Stimulated activated CD4-positive, alpha-beta T cell treated with anti-CD3 and anti-CD28 coated beads, Interleukin-4, amount 100 ng/mL, for 24 hours (primary cell): ENCODE results near the gene INSIG2.

Source experiments
- DNase-seq: peaks from one replicate; pipeline ENCODE4 v3.0.0-alpha.2; 2020

The INSIG2 gene

GRCh38 chr2:118088051-118089024, at the start of gene INSIG2:
TSS of gene INSIG2 (plus strand) at chr2:118088471. CDS start at chr2:118096557, 8,086 bp downstream.
- peak; percentile 91 for DNase-seq

GRCh38 chr2:118040891-118041290, 47.4 kb upstream of the INSIG2 start:
- no peak for DNase-seq

DNA sequence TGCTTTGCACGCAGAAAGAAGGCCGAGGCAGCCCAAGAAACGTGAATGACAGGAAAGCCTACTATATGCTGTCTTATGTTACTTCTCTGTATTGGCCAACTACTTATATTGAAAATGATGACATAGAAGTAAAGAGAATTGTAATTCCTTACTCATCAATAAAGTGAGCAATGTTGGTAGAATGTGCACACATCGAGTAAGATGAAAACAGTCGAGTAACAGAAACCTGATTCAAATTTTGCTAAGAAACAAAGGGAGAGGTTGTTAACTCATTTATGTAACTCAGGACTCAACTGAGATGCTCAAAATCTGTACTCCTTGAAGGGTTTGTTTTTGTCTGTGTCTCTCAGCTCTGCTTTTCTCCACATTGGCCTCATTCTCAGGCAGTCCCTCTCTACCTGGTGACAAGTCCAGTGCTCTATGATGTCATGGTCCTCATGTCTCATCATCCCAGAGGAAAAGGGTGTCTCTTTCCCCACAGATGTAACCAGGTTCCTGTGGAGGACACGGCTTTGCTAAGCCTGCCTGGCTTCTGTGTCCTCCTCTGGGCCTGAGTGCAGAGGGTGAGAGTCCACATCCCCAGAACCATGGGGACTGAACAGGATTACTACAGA, 44.1 kb upstream of the INSIG2 start:
- no peak for DNase-seq

- no peak for DNase-seq
Observed at GRCh38 chr2:118044854-118045253, 43.4 kb upstream of the INSIG2 start.

DNA sequence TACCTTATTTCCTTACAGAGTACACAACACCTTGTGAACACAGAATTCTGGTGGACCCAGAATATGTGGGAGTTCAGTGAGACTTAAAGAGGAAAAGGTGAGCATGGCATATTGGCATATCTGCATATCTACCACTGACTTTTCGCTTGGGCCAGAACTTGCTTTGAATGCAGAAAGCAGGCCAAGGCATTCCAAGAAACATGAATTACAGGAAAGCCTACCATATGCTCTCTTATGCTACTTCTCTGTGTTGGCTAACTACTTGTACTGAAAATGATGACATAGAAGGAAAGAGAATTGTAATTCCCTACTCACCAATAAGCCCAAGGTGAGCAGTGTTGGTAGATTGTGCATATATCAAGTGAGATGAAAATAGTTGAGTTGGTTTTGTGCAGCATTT, 43.0 kb upstream of the INSIG2 start:
- DNase-seq, result no peak

DNA sequence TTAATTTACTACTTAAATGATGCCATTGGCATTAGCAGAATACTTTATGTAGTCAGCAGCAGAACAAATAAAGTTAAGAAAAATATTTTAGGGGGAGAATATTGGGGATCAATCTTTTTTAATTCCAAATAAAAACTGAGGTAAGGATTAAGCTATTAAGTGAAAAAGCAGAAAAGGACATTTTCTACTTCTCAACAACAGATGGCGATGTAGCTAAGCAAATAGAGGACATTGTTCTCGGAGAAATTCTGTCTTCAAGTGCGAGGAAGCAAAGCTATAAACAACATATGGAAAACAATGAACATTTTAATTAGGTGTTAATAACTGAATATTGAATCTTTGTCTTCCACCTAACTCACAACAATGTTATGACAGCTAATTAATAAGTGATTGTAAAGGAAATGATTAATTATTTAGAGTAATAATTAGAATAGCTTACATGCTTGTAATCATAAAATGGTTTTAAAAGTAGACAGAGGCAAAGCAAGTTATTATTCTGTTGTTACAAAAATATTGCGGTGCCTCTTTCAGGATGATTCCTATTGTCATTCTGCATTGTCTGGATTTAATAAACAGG, 41.5 kb upstream of the INSIG2 start:
- DNase-seq, result no peak

- no peak for DNase-seq
Observed at GRCh38 chr2:118047380-118047826, 40.9 kb upstream of the INSIG2 start.

DNA sequence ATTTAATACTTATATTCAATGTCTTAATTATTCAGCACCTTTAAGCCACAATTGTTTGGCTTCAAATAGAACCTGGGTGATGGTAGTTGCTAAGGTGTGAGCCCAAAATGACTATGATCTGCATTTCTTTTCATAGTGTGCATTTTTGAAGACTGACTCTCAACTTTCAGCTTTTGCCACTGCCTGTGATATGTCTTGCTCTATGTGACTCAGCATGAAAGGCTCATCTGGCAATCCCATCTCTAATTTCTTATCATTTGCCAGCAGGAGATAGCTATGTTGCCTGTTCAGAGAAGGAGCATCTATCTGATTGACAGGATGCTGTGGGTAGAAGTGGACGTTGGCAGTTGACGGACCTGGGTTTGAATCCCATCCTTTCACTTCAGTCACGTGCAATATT, 39.9 kb upstream of the INSIG2 start:
- DNase-seq, result no peak

DNA sequence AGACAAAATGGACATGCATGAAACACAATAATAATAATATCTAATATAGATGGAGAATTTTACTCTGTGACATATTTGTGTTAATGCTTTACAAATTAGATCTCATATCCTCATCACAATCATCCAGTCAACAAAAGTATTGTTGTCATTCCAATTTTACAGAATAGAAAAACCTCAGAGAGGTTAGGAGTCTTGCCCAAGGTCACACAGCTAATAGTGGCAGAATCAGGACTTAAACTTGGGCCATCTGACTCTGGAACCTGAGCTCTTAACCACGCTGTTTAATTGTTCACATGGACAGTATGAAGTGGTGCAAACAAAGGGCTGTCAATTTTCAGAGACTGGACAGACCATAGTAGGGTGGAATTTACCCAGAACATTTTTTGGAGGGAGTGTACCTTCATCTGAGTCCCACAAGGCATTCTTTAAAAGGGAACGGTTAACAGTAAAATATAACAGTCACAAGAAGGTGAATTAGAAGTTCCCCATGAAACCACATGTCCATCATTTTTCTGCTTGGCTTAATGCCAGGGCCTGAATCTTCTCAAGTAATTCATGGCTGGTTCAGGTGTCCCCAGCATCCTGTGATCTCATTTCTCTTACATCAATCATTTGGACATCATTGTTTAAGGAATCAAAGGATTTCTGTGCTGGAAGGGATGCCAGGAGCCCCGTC, 39.0 kb upstream of the INSIG2 start:
- DNase-seq, result no peak

DNA sequence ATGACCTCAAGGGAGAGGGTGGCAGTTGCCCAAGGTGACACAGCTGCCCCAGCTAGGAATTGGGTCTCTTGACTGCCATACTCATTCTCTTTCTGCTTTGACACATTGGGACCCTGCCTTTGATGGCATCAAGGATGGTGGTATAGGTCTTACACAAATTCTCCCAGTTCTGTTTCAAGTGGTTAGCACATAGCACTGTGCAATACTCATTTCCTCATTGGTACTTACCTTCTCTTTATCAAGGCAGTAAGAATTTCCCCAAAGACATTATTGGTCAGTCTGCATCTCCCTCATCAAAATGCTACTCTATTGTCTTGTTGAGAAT, 38.5 kb upstream of the INSIG2 start:
- no peak for DNase-seq

DNA sequence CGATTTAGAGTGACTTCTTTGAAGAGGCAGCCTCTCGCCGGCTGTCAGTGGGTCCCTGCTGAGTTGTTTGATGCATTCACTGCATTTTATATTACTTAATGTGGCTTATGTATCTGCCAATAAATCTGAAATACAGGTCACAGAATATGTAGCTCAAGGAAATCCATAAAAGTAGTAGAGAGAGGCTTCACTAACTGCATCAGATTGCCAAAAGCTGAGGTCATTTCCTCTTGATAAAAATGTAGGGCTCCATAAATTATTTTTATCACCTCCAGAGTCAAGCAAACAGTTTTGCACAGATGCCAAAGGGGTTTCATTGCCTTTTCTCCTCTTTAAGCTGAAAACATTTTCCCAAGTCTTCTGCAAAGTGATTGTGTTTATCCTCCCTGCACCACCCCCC, 37.9 kb upstream of the INSIG2 start:
- no peak for DNase-seq

DNA sequence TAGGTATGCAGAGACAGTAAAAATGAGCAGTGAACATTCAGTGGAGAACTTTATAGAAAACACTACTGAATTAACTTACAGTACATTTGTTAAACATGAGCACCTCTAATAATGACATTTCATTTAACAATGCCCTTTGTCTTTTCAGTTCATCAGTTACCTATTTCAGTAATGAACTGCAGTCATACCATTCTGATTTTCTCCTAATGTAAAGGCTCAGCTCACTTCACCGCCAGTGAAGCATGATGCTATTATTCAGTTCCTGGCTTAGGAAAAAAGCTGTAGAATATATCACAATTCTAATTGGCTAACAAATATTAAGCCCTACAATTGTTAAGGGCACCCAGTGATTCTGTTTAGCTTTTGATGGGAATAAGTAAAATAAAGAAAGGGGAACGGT, 37.3 kb upstream of the INSIG2 start:
- no peak for DNase-seq

- DNase-seq, result no peak
Observed at GRCh38 chr2:118051826-118052358, 36.4 kb upstream of the INSIG2 start.

DNA sequence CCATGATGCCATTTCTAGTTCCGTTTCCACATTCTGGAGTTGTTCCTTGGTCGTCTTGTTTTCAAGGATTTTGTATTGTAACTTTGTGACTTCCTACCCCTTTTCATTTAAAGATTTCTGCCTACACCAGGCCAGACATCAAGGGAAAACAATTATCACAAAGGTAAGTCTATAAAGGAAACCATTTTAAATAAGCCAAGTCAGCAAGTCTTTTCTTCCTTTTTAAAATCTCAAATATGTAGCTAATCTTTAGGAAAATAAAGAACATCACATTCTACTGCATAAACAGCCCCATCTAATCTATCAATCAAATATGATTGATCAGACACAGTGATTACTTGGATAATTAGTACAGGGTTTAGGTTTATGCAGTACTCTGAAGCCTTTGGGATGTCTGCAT, 35.8 kb upstream of the INSIG2 start:
- no peak for DNase-seq

DNA sequence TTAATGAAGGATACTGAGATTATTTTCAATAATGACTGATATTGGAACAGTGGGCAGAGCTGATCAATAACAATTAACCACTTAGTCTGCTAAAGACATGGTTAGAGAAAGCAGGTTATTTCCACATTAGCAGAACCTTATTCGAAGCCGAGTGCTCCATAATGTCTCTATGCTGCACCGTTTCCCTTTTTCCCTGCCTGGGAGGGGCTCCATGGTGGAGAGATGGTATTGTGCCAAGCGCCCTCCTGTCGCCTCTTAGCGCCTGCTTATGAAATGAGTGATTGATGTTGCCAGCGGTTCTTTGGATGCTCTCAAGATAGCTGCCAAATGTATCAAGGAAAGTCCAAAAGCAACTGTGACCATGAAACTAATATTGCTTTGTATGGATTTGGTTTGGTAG, 34.6 kb upstream of the INSIG2 start:
- DNase-seq, result no peak

DNA sequence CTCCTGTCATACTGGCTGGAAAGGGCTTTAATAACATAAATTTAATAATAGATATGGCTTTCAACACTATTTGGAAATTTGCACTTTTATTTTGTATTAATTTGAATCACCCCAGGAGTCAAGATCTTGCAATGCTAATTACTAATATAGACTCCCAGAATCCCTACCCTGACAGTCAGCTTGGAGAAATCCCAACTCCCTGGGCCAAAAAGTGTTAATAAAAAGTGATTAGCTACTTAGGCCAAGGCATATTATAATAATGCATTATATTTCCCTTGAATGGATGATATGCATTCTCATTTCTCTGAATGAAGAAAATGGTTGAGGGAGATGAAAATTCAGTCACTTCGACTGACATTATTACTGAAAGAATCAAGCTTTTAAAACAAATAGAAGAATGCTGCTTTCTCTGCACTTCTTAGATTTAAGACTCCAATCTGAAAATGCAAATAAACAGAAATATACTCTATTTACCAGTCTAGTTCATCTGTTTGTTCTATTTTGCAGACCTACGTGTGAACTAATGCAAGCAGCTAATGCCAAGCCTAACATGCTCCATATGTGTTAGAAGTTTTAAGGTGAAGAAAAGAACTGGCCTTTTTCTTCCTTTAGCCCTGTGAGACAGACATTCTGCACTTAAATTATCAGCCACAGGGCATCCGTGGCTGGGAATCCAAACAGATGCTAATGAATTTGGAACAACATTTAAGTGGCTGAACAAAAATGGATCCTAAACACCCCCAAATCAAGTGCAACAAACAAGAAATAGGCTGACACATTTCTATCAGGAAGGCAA, 33.9 kb upstream of the INSIG2 start:
- DNase-seq, result no peak

DNA sequence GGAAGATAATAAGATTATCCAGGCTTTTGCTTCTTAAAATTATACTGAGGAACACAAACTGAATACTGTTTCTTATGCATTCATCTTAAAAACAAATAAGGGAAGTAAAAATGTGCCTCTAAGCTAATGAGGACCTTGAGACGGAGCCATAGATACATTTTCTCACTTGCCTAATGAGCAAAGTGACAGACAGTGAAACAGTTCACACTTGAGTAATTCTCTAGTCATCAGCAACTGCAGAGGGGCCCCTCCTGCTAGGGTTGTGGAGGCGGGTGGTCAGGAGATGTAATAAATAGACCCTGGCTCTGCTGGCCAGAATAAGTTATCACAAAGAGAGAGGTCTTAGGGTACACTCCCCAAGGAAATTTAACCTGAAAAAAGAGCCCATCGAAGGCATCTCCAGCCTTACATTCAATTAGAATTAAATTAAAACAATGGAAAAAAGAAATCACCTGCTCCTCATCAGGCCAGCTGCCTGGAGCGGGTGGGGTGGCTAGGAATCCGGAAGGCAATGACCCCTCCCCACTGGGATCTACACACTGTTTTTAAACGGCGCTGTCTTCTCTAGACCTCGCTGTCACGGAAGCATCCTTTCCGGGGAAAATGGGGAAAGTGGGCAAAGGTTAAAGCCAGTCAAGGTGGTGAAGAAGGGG, 32.6 kb upstream of the INSIG2 start:
- DNase-seq, result no peak

- DNase-seq, result no peak
Observed at GRCh38 chr2:118056165-118056534, 32.1 kb upstream of the INSIG2 start.

DNA sequence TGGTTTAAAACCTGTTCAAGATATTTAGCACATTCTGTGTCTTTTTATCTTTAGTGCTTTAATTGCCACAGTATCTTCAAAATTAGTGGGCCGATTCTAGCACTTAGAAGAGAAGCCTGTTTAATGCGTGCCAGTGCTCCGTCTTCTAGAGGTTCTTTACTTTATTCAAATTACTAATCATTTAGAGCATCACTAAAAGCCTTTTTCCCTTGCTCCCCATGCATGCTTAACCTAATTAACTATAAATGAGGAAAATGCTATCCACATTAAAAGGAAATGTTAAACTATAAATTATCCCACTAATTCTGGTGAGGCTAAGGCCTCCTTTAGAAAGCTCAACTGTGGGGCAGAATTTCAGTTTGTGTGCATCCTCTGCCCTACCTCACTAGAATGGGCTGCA, 31.5 kb upstream of the INSIG2 start:
- no peak for DNase-seq

DNA sequence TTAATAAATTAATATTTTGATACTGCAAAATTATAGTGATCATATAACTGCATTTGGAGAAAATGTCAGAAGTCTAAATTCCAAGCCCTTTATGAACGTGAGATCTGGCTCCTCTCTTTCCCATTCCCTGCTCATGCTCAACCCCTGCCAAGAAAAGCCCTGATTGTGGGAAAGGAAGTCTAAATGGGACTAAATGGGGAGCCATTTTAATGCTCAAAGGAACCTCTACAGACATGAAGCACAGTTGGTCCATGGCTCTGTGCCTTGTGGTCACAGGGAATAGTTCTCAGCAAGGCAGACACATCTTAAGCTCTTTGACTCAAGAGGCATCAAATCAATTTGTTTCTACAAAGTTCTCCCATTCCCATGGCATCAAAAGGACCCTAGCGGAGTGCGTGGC, 29.3 kb upstream of the INSIG2 start:
- DNase-seq, result no peak

- DNase-seq, result no peak
Observed at GRCh38 chr2:118059919-118060478, 28.3 kb upstream of the INSIG2 start.
